ENCODE results near the gene HRAS. TPM values are rescaled to one million over a fixed set of nuclear protein-coding genes. Genes with fewer than 3 reads are reported as not detected.

HRAS gene
- total RNA-seq, 1 donor from 2014 or later = 76.6 TPM

- Mint-ChIP-seq H3K4me1 (ENCODE audit: low read depth) (peaks cover 8% of the 10 kb centered on the region), H3K36me3 (ENCODE audit: low read depth) (peaks cover 18% of the 10 kb centered on the region), H3K27ac (no peak overlapping the region), H3K27me3 (ENCODE audit: insufficient read depth) (no peaks in the 10 kb centered on the region), H3K4me3 (no peak overlapping the region), H3K9me3 (no peaks in the 10 kb centered on the region)
- DNase-seq (ENCODE audit: low spot score) = no peak
- intact Hi-C loops (cut with micrococcal nuclease) = no loop called here
Observed at GRCh38 chr11:492427-493226, 42.7 kb downstream of the HRAS start.

DNA sequence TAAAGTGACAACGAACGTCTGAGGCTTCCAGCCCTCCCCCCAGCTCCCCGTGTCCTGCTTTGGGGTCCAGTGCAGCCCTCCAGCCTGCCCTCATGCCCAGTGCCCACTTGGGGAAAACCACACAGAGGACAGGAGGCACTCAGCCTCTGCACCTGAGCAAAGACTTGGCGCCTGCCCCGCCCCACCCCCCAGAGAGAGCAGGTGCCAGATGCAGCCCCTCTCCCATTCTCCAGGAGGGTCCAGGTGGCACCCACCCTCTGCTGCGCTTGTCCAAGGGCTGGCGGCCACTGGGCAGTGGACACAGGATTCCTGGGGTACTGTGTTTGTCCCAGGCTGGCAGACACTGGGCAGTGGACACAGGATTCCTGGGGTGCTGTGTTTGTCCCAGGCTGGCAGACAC is 44.0 kb downstream of the HRAS start:
- no peaks in the 10 kb centered on the region for H3K9me3 Mint-ChIP-seq
- no peak for DNase-seq (ENCODE audit: low spot score)
- peaks cover 10% of the 10 kb centered on the region for H3K36me3 Mint-ChIP-seq (ENCODE audit: low read depth)
- H3K27ac Mint-ChIP-seq = no peak overlapping the region
- no peak overlapping the region for H3K4me3 Mint-ChIP-seq
- no peaks in the 10 kb centered on the region for H3K4me1 Mint-ChIP-seq (ENCODE audit: low read depth)
- intact Hi-C loops (cut with micrococcal nuclease) = no loop called here
- no peaks in the 10 kb centered on the region for H3K27me3 Mint-ChIP-seq (ENCODE audit: insufficient read depth)

- H3K27me3 Mint-ChIP-seq (ENCODE audit: insufficient read depth) = no peaks in the 10 kb centered on the region
- intact Hi-C loops (cut with micrococcal nuclease) = no loop called here
- H3K9me3 Mint-ChIP-seq = no peaks in the 10 kb centered on the region
- H3K4me1 Mint-ChIP-seq (ENCODE audit: low read depth) = no peaks in the 10 kb centered on the region
- no peak overlapping the region for H3K4me3 Mint-ChIP-seq
- peaks cover 9% of the 10 kb centered on the region for H3K36me3 Mint-ChIP-seq (ENCODE audit: low read depth)
- H3K27ac Mint-ChIP-seq = no peak overlapping the region
- DNase-seq (ENCODE audit: low spot score) = no peak
Observed at GRCh38 chr11:490930-491260, 44.5 kb downstream of the HRAS start.

GRCh38 chr11:490186-490929 is 45.0 kb downstream of the HRAS start:
- intact Hi-C loops (cut with micrococcal nuclease) = no loop called here
- H3K4me1 Mint-ChIP-seq (ENCODE audit: low read depth) = no peaks in the 10 kb centered on the region
- no peaks in the 10 kb centered on the region for H3K9me3 Mint-ChIP-seq
- DNase-seq (ENCODE audit: low spot score) = no peak
- no peak overlapping the region for H3K27ac Mint-ChIP-seq
- H3K27me3 Mint-ChIP-seq (ENCODE audit: insufficient read depth) = no peaks in the 10 kb centered on the region
- H3K36me3 Mint-ChIP-seq (ENCODE audit: low read depth) = peaks cover 7% of the 10 kb centered on the region
- no peak overlapping the region for H3K4me3 Mint-ChIP-seq

GRCh38 chr11:489610-490185 is 45.7 kb downstream of the HRAS start:
- H3K27ac Mint-ChIP-seq = no peak overlapping the region
- peaks cover 4% of the 10 kb centered on the region for H3K36me3 Mint-ChIP-seq (ENCODE audit: low read depth)
- H3K4me1 Mint-ChIP-seq (ENCODE audit: low read depth) = no peaks in the 10 kb centered on the region
- intact Hi-C loops (cut with micrococcal nuclease) = no loop called here
- DNase-seq (ENCODE audit: low spot score) = no peak
- no peaks in the 10 kb centered on the region for H3K9me3 Mint-ChIP-seq
- H3K4me3 Mint-ChIP-seq = no peak overlapping the region
- H3K27me3 Mint-ChIP-seq (ENCODE audit: insufficient read depth) = no peaks in the 10 kb centered on the region

GRCh38 chr11:488992-489391 is 46.4 kb downstream of the HRAS start:
- no peak overlapping the region for H3K27ac Mint-ChIP-seq
- no peak for DNase-seq (ENCODE audit: low spot score)
- intact Hi-C loops (cut with micrococcal nuclease) = no loop called here
- H3K4me1 Mint-ChIP-seq (ENCODE audit: low read depth) = no peaks in the 10 kb centered on the region
- no peaks in the 10 kb centered on the region for H3K27me3 Mint-ChIP-seq (ENCODE audit: insufficient read depth)
- no peaks in the 10 kb centered on the region for H3K9me3 Mint-ChIP-seq
- H3K36me3 Mint-ChIP-seq (ENCODE audit: low read depth) = peaks cover 4% of the 10 kb centered on the region
- H3K4me3 Mint-ChIP-seq = no peak overlapping the region

DNA sequence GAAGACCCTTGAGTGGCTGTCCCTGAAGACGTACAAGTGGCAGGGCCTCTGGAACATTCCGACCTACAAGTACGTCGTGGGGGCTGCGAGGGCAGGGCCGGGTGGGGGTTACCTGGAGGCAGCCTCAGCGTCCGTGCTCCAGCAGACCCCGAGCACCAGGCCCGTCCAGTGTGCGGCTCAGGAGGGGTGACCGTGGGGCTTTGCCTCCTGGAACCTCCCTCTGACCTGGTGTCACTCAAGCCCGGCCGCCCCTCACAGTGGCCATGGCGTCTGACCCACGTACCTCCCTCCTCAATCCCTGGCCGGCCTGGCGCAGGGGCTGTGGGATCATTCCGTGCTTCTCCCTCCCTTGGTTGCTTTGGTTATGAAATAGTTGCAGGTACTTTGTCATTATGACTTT is 46.8 kb downstream of the HRAS start:
- intact Hi-C loops (cut with micrococcal nuclease) = no loop called here
- H3K4me3 Mint-ChIP-seq = no peak overlapping the region
- no peaks in the 10 kb centered on the region for H3K4me1 Mint-ChIP-seq (ENCODE audit: low read depth)
- H3K9me3 Mint-ChIP-seq = no peaks in the 10 kb centered on the region
- no peaks in the 10 kb centered on the region for H3K27me3 Mint-ChIP-seq (ENCODE audit: insufficient read depth)
- peaks cover 4% of the 10 kb centered on the region for H3K36me3 Mint-ChIP-seq (ENCODE audit: low read depth)
- no peak overlapping the region for H3K27ac Mint-ChIP-seq
- no peak for DNase-seq (ENCODE audit: low spot score)

DNA sequence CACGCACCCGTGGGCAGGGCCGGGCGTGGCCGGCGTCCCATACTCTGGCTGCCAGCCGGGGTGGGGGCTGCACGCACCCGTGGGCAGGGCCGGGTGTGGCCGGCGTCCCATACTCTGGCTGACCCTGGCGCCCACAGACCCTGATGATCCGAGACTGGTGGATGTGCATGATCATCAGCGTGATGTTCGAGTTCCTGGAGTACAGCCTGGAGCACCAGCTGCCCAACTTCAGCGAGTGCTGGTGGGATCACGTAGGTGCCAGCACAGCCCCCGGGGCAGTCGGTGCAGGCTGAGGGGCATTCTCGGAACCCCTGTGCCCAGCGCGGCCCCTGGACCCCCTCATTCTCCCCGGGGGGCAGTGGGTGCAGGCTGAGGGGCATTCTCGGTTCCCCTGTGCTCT is 47.3 kb downstream of the HRAS start:
- H3K9me3 Mint-ChIP-seq = no peaks in the 10 kb centered on the region
- H3K27me3 Mint-ChIP-seq (ENCODE audit: insufficient read depth) = no peaks in the 10 kb centered on the region
- intact Hi-C loops (cut with micrococcal nuclease) = no loop called here
- peaks cover 4% of the 10 kb centered on the region for H3K36me3 Mint-ChIP-seq (ENCODE audit: low read depth)
- no peak overlapping the region for H3K27ac Mint-ChIP-seq
- no peak for DNase-seq (ENCODE audit: low spot score)
- H3K4me1 Mint-ChIP-seq (ENCODE audit: low read depth) = no peaks in the 10 kb centered on the region
- no peak overlapping the region for H3K4me3 Mint-ChIP-seq

DNA sequence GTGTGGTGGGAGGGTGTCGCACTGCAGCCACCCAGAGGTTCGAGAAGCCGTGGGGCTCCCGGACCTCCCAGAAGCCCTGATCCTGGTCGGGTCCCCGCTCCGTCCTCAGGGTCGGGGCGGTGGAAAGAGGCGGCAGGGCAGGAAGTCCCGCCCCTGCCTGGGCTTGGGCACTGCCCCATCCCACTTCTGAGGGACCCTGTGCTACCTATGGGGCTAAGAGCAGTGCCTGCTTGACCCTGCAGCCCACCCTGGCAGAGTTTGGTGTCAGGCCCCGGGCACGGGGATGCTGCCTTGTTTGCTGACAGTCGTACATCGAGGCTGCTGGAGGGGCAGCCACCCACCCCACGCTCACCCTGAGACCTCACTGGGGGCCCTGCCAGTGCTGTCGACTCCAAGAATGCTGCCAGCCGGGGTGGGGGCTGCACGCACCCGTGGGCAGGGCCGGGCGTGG is 47.8 kb downstream of the HRAS start:
- Mint-ChIP-seq H3K27ac (no peak overlapping the region), H3K36me3 (ENCODE audit: low read depth) (peaks cover 4% of the 10 kb centered on the region), H3K4me3 (no peak overlapping the region), H3K9me3 (no peaks in the 10 kb centered on the region), H3K27me3 (ENCODE audit: insufficient read depth) (no peaks in the 10 kb centered on the region), H3K4me1 (ENCODE audit: low read depth) (no peaks in the 10 kb centered on the region)
- intact Hi-C loops (cut with micrococcal nuclease) = no loop called here
- no peak for DNase-seq (ENCODE audit: low spot score)

GRCh38 chr11:486189-486588 is 49.2 kb downstream of the HRAS start:
- Mint-ChIP-seq H3K36me3 (ENCODE audit: low read depth) (peaks cover 2% of the 10 kb centered on the region), H3K27me3 (ENCODE audit: insufficient read depth) (no peaks in the 10 kb centered on the region), H3K27ac (no peak overlapping the region), H3K4me1 (ENCODE audit: low read depth) (no peaks in the 10 kb centered on the region), H3K4me3 (no peak overlapping the region), H3K9me3 (no peaks in the 10 kb centered on the region)
- DNase-seq (ENCODE audit: low spot score) = no peak
- intact Hi-C loops (cut with micrococcal nuclease) = no loop called here

DNA sequence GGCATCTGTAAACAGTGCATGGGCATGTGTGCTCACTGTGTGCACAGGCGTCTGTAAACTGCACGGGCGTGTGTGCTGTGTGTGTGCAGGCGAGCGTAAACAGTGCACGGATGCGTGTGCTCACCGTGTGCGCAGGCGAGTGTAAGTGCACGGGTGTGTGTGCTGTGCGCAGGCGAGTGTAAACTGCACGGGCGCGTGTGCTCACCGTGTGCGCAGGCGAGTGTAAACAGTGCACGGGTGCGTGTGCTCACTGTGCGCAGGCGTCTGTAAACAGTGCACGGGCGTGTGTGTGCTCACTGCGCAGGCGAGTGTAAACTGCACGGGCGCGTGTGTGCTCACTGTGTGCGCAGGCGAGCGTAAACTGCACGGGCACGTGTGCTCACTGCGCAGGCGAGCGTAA is 50.8 kb downstream of the HRAS start:
- Mint-ChIP-seq H3K27me3 (ENCODE audit: insufficient read depth) (no peaks in the 10 kb centered on the region), H3K4me1 (ENCODE audit: low read depth) (no peaks in the 10 kb centered on the region), H3K4me3 (no peak overlapping the region), H3K27ac (no peak overlapping the region), H3K9me3 (no peaks in the 10 kb centered on the region), H3K36me3 (ENCODE audit: low read depth) (peaks cover 2% of the 10 kb centered on the region)
- intact Hi-C loops (cut with micrococcal nuclease) = no loop called here
- no peak for DNase-seq (ENCODE audit: low spot score)

All from activated T-helper 1 cell treated with anti-CD3 and anti-CD28 coated beads, Interleukin-12 subunit alpha, Interleukin-12 subunit beta, Interleukin-2, Interleukin-4 antibody, amounts not matched to agents 30 ng/mL and 10 ng/mL and 1 ng/mL, durations not matched to agents 14 hours and 24 hours and 36 hours (primary cell).